IPS-18c (cell line): ENCODE data around the gene MRPL44.

Experiments
- H3K4me3 ChIP-seq: 2 replicates; pipeline ENCODE4 v1.7.0; 2013; ENCODE audit warnings: low read depth, mild to moderate bottlenecking, low read length, moderate library complexity; ENCODE audit not compliant: insufficient read depth
- H3K9me3 ChIP-seq: one replicate; pipeline ENCODE4 v1.6.1; 2013; ENCODE audit warnings: mild to moderate bottlenecking, low read length, moderate library complexity; ENCODE audit not compliant: control insufficient read depth, insufficient read depth

The MRPL44 gene

DNA sequence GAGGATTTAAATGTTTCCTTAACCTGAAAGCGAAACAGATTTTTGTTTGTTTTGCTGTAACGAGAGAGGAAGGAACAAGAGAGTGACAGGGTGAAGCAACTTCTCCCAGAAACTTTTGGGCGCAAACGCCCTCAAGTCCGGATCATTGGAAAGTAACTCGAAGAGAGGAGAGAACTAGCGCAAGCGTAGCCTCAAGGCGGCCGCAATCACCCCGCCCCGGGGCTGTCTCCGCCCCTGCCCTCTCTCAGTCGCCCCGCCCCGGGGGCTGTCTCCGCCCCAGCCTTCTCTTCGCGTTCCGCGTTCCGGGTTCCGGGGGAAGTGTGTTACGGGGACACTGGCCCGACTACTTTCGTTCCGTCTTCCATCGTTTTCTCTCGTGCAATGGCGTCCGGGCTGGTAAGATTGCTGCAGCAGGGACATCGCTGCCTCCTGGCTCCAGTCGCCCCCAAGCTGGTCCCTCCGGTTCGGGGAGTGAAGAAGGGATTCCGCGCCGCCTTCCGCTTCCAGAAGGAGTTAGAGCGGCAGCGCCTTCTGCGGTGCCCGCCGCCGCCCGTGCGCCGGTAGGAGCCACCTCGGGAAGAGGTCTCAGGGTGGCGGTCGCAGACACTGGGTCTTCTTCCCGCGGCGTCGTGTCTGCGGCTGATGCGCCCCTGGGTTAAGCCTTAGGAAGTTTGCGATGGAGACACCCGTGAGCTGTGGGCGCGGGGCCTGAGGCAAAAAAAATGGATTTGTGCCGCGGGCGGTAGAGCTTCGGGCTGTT is at the start of gene MRPL44:
TSS of gene MRPL44 (plus strand) at position 372 of the 760 bp plus-strand sequence. CDS start at position 382, 10 bp downstream.
- peak within 1 kb of the TSS; percentile 97 for H3K4me3 ChIP-seq
- H3K9me3 ChIP-seq: no peaks in the 10 kb centered on the region

DNA sequence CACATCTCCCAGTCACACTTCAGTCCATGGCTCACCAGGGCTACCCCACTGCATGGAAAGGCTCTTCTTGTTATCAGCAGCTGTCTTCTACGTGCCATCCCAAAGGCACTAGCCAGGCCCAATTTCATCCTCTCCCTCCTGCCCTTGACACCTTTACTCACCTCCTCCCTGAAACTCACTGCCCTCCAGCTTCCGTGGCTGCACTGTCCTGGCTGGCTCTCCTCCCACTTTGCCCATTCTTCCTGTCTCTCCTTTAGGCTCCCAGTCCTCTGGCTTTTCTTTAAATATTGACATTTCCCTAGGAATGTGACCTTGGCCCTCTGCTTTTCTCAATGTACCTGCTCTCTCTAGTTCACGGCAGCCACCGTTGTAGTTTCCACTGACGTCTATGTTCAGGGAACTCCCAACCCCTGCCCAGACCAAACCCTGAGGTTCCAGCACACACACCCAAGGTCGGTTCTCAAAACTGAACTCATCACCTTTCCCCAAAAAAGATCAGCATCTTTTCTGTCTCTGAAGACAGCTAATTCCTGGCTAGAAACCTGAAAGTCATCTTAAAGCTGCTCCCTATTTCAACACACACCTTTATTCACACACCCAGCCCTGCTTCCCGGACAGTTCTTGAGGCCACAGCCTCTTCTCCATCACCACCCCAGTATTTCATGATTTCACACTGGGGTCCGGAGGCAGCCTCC is 48.8 kb upstream of the MRPL44 start:
- H3K4me3 ChIP-seq: no peak overlapping the region
- H3K9me3 ChIP-seq: peaks cover 4% of the 10 kb centered on the region

DNA sequence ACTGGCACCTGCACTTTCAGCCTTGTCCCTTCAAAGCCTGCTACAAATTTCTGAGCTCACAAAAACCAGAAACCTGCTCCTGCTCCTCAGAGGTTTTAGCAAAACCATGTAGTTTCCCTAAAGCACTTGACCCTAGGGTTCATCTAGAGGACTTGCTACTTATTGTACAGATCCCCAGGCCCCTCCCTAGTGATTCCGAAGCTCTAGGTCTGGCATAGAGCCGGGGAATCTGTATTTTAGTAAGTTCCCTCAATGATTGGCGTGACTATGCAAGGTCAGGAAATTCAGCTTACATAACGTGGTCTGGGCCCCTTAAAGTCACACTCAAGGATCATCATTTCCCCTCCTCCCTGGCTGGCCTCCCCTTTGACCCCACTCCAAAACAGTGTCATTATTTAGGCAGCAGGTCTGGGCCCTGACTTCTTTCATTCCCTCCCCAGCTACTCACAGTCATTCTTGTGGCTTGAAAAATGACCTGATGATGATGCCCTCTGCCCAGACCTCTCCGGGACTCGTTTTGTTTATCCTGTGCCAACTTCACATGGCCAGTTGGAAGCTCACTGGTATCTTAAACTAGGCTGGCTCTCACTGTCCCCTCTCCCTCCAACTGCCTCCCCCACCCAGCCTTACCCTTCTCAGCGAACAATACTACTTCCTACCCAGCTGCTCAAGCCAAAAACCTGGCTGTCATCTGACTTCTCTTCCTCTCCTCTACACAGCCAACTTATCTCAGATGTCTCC is 48.1 kb upstream of the MRPL44 start:
- no peak overlapping the region for H3K4me3 ChIP-seq

DNA sequence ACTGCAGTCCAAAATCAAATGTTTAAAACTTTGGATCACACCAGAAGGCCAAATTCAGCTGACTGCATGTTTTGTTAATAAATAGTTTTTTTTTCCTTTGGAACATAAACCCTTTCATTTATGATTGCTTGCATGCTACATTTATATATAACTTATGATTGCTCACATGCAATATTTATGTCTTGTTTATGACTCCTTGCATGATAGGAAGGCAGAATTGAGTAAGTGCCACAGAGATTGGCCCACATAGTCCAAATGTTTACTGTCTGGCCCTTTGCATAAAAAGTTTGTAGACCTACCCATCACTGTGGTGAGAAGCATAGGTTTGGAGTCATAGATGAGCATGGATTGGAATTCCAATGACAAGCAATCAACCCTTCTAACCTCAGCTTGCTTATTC is 42.9 kb upstream of the MRPL44 start:
- Histone ChIP-seq H3K4me3 (no peak overlapping the region), H3K9me3 (peaks cover 4% of the 10 kb centered on the region)

More for the DNA sequence above, 48.1 kb upstream of the MRPL44 start:
- peaks cover 4% of the 10 kb centered on the region for H3K9me3 ChIP-seq

DNA sequence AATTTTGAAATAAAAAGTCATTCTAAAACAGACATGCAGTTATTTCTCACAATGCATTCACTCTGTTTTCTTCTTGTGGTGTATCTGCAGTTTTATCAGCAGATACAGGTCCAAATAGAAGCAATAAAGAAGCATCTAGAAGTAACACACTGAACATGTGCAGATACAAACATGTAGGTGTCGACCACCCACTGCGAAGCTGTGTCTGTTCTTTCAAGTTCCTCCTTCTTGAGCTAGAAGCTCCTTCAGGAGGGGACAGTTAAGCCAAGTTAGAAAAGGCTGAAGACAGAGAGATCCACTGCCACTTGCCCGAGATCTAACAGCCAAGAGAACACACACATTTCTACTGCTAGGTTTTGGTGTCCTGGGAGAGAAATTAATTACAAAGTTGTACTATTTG is 42.2 kb upstream of the MRPL44 start:
- no peak overlapping the region for H3K4me3 ChIP-seq

DNA sequence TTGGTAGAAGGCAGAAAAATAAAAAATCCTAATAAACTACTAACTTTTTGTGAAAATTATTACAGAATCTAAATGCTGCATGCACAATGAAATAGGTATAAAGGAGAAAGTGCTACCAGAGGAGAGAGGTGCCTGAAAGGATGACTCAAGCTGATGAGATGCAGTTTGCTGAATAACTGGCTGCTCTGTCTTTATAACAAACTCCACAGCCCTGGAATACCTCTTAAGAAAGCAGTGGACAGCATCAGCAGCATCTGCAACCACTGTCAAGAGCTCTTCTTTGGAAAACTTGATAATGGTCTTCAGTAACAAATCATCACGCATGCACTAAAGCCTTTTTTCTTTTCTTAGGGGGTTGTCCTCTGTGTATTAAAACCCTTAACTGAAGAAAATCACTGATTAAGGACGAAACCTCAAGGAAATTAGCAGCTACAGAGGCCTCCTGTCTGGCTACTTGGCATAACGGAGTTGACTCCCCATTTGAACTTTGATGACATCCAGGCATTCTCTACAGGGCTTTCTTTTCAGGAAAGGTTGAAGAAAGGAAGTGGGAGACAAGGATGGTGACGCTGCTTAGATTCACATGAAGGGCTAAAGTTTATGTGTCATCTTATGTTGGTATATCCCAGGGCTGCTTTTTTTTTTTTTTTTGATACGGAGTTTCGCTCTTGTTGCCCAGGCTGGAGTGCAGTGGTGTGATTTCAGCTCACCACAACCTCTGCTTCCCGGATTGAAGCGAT is 40.9 kb upstream of the MRPL44 start:
- Histone ChIP-seq H3K4me3 (no peak overlapping the region), H3K9me3 (peaks cover 3% of the 10 kb centered on the region)

More for the DNA sequence above, 42.2 kb upstream of the MRPL44 start:
- peaks cover 4% of the 10 kb centered on the region for H3K9me3 ChIP-seq

DNA sequence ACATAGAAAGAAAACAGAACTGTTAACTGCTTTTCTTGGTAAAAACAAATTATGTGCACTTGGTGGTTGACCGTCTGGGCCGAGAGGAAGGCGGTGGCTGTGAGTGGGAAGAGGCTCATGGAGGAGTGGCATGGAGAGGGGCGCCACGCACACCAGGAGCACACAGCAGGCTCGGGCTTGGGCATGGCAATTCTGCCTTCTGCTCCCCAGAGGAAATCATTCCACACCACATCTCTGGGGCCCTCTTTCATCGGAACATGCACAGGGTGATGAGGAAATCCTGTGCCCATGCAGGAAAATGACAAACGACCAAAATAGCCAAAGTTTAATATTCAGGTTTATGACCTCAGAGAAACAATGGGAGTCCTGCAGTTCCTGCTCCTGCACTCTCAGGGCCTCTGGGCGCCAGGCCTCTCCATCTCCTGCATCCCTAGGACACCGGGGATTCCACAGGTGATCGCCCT is 38.6 kb upstream of the MRPL44 start:
- no peak overlapping the region for H3K4me3 ChIP-seq
- no peaks in the 10 kb centered on the region for H3K9me3 ChIP-seq

DNA sequence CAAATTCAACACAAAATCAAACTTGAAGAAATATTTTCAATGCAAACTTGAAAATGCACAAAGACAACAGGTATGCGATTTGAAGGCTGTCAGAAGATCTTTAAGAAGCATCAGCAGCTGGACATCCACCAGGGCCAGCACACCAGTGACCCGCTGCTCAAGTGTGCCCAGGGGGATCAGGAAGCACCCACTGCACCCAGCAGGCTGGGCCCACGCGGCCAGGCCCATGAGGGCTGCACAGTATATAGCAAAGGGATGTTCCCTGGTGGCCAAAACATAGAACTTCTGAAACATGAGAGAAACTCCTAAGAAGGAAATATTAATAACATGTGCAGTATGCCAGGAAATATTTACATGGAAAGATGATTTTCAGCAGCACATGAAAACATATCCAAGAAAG is 37.2 kb upstream of the MRPL44 start:
- Histone ChIP-seq H3K9me3 (no peaks in the 10 kb centered on the region), H3K4me3 (no peak overlapping the region)

DNA sequence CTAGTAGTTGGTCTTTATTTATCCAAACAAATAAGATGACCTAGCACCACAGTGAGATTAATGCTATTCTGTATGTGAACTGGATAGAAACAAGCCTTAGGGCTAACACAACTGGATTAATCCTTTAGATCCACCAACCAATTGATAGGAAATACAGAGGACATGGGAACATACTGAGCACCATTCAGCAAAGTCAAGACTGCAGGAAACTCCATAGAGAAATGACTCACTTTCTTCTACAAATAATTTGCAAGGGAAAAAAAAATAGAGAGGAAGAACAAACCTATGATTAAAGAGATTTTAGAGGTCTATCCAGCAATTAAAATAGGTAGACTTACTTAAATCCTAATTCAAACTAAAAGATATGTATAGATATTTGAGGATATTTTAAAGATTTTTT is 36.1 kb upstream of the MRPL44 start:
- no peak overlapping the region for H3K4me3 ChIP-seq
- no peaks in the 10 kb centered on the region for H3K9me3 ChIP-seq

DNA sequence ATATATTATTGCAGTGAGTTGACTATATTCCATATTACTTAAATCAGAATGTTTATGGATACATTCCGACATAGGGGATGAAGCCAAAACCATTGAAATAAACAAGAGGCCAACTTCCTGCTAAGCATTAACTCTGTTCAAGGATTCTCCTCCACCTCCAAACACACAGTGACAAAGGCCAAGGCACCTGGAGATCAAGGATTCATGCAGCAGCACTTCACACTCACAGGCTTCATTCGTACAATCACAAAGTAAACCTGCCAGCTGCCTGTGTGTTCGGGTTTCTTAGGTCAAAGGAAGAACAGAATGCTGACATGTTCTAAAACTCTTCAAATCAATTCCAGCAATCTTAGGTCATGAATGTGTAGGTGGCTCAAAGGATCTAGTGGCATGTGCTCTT is 35.0 kb upstream of the MRPL44 start:
- H3K4me3 ChIP-seq: no peak overlapping the region
- no peaks in the 10 kb centered on the region for H3K9me3 ChIP-seq

DNA sequence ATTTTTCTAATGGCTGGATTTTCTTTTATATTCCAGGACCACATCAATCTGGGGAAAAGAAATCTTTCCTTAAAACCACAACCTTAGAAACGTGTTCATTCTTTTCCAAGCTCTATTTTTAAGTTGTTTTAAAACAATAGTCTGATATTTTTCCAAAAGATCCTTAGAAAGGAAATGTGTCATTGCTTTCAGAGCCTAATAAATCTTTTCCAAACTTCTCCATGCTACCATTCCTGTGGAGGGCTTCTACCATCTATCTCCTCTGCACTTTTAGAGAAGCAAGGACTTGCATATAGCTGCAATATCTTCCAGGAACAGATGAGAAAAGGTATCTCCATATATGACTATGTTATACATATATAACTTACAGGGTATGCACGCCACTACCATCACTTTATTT is 33.3 kb upstream of the MRPL44 start:
- Histone ChIP-seq H3K4me3 (no peak overlapping the region), H3K9me3 (no peaks in the 10 kb centered on the region)

DNA sequence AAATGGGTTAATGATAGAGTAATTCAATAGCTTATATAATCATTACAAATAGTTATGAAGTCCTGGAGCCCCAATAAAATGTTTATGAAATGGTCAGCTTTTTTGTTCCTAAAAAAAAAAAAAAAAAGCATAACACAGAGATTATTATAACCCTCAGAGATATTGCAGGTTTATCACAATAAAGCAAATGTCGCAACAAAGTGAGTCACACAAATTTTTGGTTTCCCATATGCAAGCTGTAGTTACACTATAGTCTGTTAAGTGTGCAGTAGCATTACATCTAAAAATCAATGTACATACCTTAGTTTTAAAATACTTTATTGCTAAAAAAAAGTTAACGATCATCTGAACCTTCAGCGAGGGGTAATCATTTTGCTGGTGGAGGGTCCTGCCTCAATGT is 32.2 kb upstream of the MRPL44 start:
- no peak overlapping the region for H3K4me3 ChIP-seq
- no peaks in the 10 kb centered on the region for H3K9me3 ChIP-seq

DNA sequence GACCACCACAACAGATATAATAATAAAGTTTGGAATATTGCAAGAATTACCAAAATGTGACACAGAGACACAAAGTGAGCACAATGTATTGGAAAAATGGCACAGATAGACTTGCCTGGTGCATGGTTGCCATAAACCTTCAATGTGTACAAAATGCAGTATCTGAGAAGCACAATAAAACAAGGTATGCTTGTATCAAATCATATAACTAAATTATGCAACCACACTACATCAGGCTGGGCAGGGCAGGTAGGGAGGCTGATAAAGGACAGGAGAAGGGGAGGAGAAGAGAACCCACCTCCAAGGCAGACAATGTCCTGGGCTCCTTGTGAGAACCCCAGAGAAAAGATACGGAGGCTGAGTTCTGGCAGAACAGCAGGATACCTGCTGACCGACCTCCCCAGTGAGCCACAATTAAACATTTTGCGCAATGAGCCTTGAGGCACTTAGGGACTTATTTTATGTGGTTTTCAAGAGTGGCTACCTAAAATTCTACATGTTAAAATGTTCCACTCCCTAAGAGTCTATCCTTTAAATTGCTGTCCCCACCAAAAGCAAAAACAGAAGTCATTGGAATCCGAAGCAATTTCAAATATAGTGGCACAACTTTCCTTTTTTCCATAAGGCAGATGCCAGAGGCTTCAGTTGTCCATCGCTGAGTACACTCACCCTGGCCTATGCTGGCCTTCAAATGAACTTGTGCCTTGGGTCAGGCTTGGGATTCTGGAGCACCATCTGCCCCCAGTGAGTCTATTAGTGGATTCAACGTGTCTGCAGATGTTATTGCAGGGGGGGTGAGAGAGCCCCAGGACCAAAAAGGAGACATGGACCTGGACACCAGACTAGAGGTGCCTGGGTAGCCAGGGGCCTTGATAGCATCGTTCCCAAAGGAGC is 28.9 kb upstream of the MRPL44 start:
- no peaks in the 10 kb centered on the region for H3K9me3 ChIP-seq

DNA sequence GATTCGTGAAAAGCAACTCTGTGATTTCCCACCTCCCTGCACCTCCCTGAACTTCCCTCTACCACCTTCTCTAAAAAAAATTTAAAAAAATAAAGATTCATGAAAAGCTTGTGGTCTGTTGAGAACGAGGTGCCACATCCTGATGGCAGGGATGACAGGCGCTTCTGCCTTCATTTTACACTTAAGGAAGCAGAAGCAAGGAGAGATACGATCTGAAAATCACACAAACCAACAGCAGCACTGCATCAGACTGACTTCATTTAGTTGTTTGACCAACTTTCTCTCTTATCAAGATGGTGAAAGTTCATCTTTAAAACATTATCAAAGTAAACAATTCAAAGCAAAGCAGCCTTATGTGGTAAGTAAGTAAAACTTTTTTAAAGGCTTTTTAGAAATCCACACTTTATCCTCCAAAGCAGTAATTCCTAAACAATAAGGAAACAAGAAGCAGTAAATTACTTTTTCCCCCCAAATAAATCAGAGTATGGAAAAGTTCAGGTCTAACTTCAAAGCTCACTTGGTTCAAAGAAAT is 27.6 kb upstream of the MRPL44 start:
- H3K9me3 ChIP-seq: no peaks in the 10 kb centered on the region
- no peak overlapping the region for H3K4me3 ChIP-seq

More for the DNA sequence above, 28.9 kb upstream of the MRPL44 start:
- H3K4me3 ChIP-seq: no peak overlapping the region

DNA sequence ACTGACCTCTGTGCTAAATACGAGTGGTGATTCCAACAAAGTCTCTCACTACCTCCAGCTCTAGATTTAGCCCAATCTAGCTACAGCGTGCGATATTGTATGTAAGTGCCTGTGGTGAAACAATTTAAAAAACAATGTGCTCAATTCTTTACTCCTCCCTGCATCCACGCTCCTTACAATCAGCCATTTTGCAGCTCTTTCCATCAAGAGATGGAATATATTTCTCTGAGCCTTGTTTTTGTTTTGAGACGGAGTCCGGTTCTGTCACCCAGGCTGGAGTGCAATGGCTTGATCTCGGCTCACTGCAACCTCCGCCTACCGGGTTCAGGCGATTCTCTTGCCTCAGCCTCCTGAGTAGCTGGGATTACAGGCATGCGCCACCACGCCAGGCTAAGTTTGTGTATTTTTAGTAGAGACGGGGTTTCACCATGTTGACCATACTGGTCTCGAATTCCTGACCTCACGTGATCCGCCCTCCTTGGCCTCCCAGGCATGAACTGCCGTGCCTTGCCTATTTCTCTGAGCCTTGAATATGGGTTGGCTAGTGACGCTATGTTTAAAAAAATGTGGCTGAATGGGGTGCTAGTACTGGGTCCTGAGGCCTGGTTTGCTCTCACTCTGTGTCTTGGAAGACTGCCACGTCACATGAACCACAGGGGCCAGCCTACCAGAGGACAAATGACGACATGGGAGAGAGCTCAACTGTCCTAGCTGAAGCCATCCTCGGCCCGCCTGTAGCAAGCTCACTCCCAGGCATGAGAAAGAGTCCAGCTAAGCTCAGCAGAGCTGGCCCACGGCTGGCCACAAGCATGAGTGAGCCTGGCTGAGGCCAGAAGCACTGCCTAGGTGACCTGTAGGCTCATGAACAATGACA is 26.9 kb upstream of the MRPL44 start:
- Histone ChIP-seq H3K9me3 (no peaks in the 10 kb centered on the region), H3K4me3 (no peak overlapping the region)
